Fibroblast of lung (primary cell): ENCODE data around the gene APOBEC3H.
"Not testable (repeated sequence)": the region's sequence is repeated elsewhere in the genome, so short reads cannot be mapped to it uniquely, and the experiment has no call there.

Source experiments
- CTCF ChIP-seq, 2 donors: IDR thresholded peaks in 1 of 2; conservative IDR thresholded peaks in 1 of 2; 1 replicate in 1 of 2; 2 replicates in 1 of 2; pipeline ENCODE4 v1.5.1; 2011 to 2012; ENCODE audit warnings: low read length in 2 of 2, control low read depth in 1 of 2, inconsistent platforms in 1 of 2, low read depth in 1 of 2, mild to moderate bottlenecking in 1 of 2
- EZH2 ChIP-seq: IDR thresholded peaks from 2 replicates; pipeline ENCODE4 v1.5.1; 2012; ENCODE audit warnings: low read length, control low read depth, mild to moderate bottlenecking; ENCODE audit errors: missing control alignments

DNA sequence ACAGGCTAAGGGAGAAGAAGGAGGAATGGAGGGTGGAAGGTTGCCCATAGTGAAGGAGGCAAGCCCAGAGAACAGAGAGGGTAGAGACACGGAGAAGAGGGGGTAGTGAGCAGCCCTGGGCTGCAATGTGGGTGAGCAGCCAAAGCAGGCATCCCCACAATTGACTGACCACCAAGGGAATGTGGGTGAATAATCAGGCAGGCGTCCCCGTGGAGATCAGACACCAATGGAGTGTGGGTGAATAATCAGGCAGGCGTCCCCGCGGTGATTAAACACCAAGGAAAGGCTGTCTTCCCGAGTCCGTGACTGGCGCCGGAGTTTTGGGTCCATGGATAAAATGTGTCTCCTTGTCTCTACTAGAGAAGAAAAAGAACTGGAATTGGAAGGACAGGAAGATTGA lies 35.1 kb upstream of the APOBEC3H start:
- not testable (repeated sequence) for TF ChIP-seq CTCF (conservative IDR thresholded peaks at IDR 0.05 in 1 of 2, IDR thresholded peaks at IDR 0.05 in 1 of 2; ENCODE audit: low read depth in 1 of 2, low read length in 2 of 2); EZH2
